K562 (cell line): Measurements from ENCODE around the gene HBB. TPM values are rescaled to one million over a fixed set of nuclear protein-coding genes. Genes with fewer than 3 reads are reported as not detected.
A peak's percentile ranks its signal among the peaks of the same experiment; 100 is the strongest.

Source experiments
- ARID3B ChIP-seq: fragments of 250-450 bp; sonication (Bioruptor Pico); IDR thresholded peaks from 2 replicates; pipeline ENCODE4 v1.4.0; 2020; ENCODE audit warnings: borderline replicate concordance
- MAZ ChIP-seq, 2 experiments: fragments of 450-650 bp in 1 of 2; sonication (generic) in 1 of 2; formaldehyde crosslinking; IDR thresholded peaks in 1 of 2; conservative IDR thresholded peaks in 1 of 2; 2 replicates each; pipeline versions ENCODE4 v1.4.0 to v1.5.0; 2020; ENCODE audit warnings: mild to moderate bottlenecking in 1 of 2, missing genetic modification reagents in 1 of 2
- MEIS2 ChIP-seq: fragments of 450-650 bp; IDR thresholded peaks from 2 replicates; pipeline ENCODE4 v1.6.1; 2014; ENCODE audit warnings: mild to moderate bottlenecking; ENCODE audit not compliant: partially characterized antibody
- RNF219 ChIP-seq: fragments of 250-450 bp; sonication (Bioruptor Pico); IDR thresholded peaks from 2 replicates; pipeline ENCODE4 v1.5.0; 2022; ENCODE audit warnings: mild to moderate bottlenecking
- SRF ChIP-seq, 2 experiments: fragments of 250-450, 450-650 bp in 1 of 2; sonication (Bioruptor Pico) in 1 of 2; sonication (generic) in 1 of 2; formaldehyde crosslinking; IDR thresholded peaks; 2 replicates each; pipeline versions ENCODE4 v1.5.0 to v1.5.1; 2020 to 2022; ENCODE audit warnings: mild to moderate bottlenecking in 1 of 2, missing genetic modification reagents in 1 of 2
- SRSF3 ChIP-seq: fragments of 200-400 bp; formaldehyde crosslinking; IDR thresholded peaks from 2 replicates; pipeline ENCODE4 v1.6.1; 2016; ENCODE audit warnings: mild to moderate bottlenecking, low read length, moderate library complexity; ENCODE audit not compliant: insufficient read depth
- TAL1 ChIP-seq: fragments of 450-650 bp; IDR thresholded peaks from 2 replicates; pipeline ENCODE4 v1.6.1; 2016; ENCODE audit warnings: mild to moderate bottlenecking
- TRIM24 ChIP-seq, 2 experiments: fragments of 450-650 bp; IDR thresholded peaks; 2 replicates each; pipeline ENCODE4 v1.6.1; 2016
- ZNF124 ChIP-seq: sonication (generic); formaldehyde crosslinking; IDR thresholded peaks from 2 replicates; pipeline ENCODE4 v1.8.1; 2022; ENCODE audit warnings: missing genetic modification reagents
- ZNF143 ChIP-seq: sonication (generic); formaldehyde crosslinking; IDR thresholded peaks from 2 replicates; pipeline ENCODE4 v1.9.0; 2022; ENCODE audit warnings: mild to moderate bottlenecking, missing genetic modification reagents
- ZNF239 ChIP-seq: fragments of 250-450 bp; sonication (Bioruptor Pico); IDR thresholded peaks from 2 replicates; pipeline ENCODE4 v1.4.0; 2020; ENCODE audit warnings: mild to moderate bottlenecking
- ZNF347 ChIP-seq: fragments of 450-650 bp; formaldehyde crosslinking; IDR thresholded peaks from 2 replicates; pipeline ENCODE4 v1.4.0; 2020; ENCODE audit warnings: low read depth, mild to moderate bottlenecking, moderate library complexity
- ZNF780A ChIP-seq: fragments of 250-450 bp; sonication (Bioruptor Pico); IDR thresholded peaks from 2 replicates; pipeline ENCODE4 v1.5.0; 2021; ENCODE audit warnings: mild to moderate bottlenecking
- polyA plus RNA-seq, 8 experiments: library from polyadenylated mRNA; depleted of rRNA in 4 of 8; stranded (reverse) in 5 of 8; unstranded in 3 of 8; fragments of >200 nt; fragmentation: Nextera tagmentation in 2 of 8; fragmentation: Illumina TruSeq in 1 of 8; extraction: Ambion mirVana in 2 of 8; extraction: Trizol in 1 of 8; gene quantifications; 2 replicates each; pipeline versions ENCODE4 v1.2.1 to v1.2.3, GENCODE V29; 2011 to 2014; ENCODE audit warnings: inconsistent platforms in 1 of 8, missing spikeins in 1 of 8
- total RNA-seq, 7 experiments: library from RNA; depleted of rRNA in 6 of 7; stranded (reverse); fragments of >200 nt in 6 of 7; fragmentation: Illumina TruSeq in 2 of 7; extraction: Trizol in 2 of 7; gene quantifications; 2 replicates each; pipeline versions ENCODE4 v1.2.1 to v1.2.3, GENCODE V29; 2011 to 2021; ENCODE audit warnings: low replicate concordance in 1 of 7
- TF ChIP-seq, protein P1 (sequence below), 2 experiments: fragments of 450-650 bp; formaldehyde crosslinking in 1 of 2; IDR thresholded peaks; 2 replicates each; pipeline versions ENCODE4 v1.4.0 to v1.6.1; 2014 to 2020; ENCODE audit warnings: mild to moderate bottlenecking in 2 of 2, borderline replicate concordance in 1 of 2, low read depth in 1 of 2

The HBB gene
- total and polyA plus RNA-seq, 9 of the 15 experiments (the other 6 are each of a cell fraction or from before 2014, with no cell fraction given): 0.33 to 3.4 (median 1.2) TPM; not detected in 2

- TF ChIP-seq SRF (CRISPR knock-in tag; IDR thresholded peaks at IDR 0.05) (peak in 1 of 2 experiments; percentile 63; a peak in 1 of 4 replicates), TRIM24 (IDR thresholded peaks at IDR 0.05) (no peak), ZNF239 (CRISPR knock-in tag) (no peak), RNF219 (CRISPR knock-in tag) (no peak), SRSF3 (no peak), ARID3B (CRISPR knock-in tag) (no peak), ZNF124 (CRISPR knock-in tag) (no peak), MEIS2 (no peak), TAL1 (peak; percentile 12; the same call in 1 of the 2 replicates), ZNF143 (no peak), ZNF347 (CRISPR knock-in tag) (no peak), MAZ (CRISPR knock-in tag; conservative IDR thresholded peaks at IDR 0.05 in 1 of 2, IDR thresholded peaks at IDR 0.05 in 1 of 2) (peak in 1 of 2 experiments; percentile 58; a peak in 2 of 4 replicates), ZNF780A (CRISPR knock-in tag) (no peak)
- TF ChIP-seq, protein P1, sequence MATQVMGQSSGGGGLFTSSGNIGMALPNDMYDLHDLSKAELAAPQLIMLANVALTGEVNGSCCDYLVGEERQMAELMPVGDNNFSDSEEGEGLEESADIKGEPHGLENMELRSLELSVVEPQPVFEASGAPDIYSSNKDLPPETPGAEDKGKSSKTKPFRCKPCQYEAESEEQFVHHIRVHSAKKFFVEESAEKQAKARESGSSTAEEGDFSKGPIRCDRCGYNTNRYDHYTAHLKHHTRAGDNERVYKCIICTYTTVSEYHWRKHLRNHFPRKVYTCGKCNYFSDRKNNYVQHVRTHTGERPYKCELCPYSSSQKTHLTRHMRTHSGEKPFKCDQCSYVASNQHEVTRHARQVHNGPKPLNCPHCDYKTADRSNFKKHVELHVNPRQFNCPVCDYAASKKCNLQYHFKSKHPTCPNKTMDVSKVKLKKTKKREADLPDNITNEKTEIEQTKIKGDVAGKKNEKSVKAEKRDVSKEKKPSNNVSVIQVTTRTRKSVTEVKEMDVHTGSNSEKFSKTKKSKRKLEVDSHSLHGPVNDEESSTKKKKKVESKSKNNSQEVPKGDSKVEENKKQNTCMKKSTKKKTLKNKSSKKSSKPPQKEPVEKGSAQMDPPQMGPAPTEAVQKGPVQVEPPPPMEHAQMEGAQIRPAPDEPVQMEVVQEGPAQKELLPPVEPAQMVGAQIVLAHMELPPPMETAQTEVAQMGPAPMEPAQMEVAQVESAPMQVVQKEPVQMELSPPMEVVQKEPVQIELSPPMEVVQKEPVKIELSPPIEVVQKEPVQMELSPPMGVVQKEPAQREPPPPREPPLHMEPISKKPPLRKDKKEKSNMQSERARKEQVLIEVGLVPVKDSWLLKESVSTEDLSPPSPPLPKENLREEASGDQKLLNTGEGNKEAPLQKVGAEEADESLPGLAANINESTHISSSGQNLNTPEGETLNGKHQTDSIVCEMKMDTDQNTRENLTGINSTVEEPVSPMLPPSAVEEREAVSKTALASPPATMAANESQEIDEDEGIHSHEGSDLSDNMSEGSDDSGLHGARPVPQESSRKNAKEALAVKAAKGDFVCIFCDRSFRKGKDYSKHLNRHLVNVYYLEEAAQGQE (IDR thresholded peaks at IDR 0.05; ENCODE audit: borderline replicate concordance): peak; percentile 97
- TF ChIP-seq, protein P1 (CRISPR knock-in tag; IDR thresholded peaks at IDR 0.05; ENCODE audit: low read depth): no peak
Measured at GRCh38 chr11:5204787-5205186, 22.1 kb downstream of the HBB start (continued).
